ENCODE results near the gene CDH20.

Gene CDH20

DNA sequence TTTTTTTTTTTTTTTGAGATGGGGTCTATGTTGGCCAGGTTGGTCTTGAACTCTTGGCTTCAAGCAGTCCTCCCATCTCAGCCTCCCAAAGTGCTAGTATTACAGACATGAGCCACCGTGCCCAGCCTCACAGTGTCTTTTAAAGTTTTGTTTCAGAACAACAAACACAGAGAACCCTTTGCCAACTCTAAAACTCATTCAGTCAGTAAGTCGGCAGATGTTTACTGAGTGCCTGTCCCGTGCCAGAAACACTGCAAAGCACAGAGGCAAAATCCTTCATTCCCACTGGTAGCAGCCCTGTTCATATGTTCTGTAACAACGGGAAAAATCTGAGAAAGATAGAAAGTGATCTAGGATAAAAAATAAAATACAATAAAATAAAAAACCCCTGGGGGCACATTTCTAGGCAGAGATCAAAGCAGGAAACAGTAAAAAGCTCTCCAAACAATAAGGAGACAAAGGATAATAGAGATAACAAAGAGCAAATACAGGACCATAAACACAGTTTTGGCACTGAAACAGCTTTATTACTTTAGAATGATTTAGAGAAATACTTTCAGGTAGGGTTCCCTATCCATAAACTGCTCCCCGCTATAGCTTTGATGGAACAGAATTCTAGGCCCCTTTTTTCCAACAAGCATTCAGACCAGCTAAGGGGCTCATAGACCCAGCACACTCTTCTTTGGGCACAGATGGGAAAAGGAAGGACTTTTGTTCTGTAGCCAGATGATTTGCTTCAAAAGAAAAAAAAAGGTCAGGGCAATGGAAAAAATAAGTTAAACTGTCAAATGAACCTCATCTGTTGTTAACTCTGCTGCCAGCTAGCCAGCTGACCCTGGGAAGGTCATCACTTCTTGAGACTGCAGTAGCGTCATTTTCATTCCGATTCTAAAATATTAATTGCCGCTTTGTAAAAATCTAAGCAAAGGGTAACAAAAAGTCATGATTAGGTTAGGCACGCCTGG, 212.3 kb downstream of the CDH20 start:
- no peaks in the 10 kb centered on the region for H3K36me3 ChIP-seq (ENCODE audit: insufficient read depth, low read length)
- no peaks in the 10 kb centered on the region for H3K4me1 ChIP-seq (ENCODE audit: insufficient read depth, low read length)
- no peak overlapping the region for H3K9ac ChIP-seq (ENCODE audit: low read depth, low read length)
- H3K9me3 ChIP-seq (ENCODE audit: control insufficient read depth, insufficient read depth, low read length): no peaks in the 10 kb centered on the region

DNA sequence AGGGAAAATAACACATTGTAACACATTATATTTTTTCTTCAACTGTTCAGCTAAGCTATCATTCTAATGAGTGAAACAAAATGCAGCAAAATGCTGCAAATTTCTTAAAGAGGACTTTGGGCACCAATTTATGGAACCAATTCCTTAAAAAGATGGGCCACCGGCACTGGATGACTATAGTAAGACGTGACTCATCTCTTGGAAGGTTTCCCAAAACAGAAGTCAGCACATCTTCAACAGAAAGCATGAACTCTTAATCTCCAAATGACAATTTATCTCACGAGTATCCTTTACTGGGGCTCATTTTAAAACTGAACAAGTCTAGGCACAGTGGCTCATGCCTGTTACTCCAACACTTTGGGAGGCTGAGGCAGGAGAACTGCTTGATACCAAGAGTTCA, 213.4 kb downstream of the CDH20 start:
- Histone ChIP-seq H3K9me3 (ENCODE audit: control insufficient read depth, insufficient read depth, low read length) (no peaks in the 10 kb centered on the region), H3K36me3 (ENCODE audit: insufficient read depth, low read length) (no peaks in the 10 kb centered on the region), H3K4me1 (ENCODE audit: insufficient read depth, low read length) (no peaks in the 10 kb centered on the region), H3K9ac (ENCODE audit: low read depth, low read length) (no peak overlapping the region)

DNA sequence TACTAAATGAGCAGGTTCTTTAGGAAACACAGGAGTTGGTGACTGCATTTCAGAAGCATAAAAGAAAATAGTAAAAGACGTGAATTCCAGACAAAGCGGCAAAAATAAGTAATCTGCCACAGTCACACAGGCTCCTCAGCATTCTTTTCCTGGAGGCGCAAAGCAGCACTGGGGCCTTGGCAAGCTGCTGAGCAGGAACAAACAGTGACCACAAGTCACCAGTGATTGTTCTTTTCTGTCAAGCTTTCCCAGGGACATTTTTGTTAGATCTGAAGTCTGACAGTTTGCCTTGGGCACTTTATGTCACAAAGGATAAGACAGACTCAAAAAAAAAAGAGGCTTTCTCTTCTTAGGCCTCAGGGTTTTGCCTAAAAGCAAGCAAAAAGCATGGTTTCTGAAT, 216.2 kb downstream of the CDH20 start:
- H3K9me3 ChIP-seq (ENCODE audit: control insufficient read depth, insufficient read depth, low read length): no peaks in the 10 kb centered on the region
- no peaks in the 10 kb centered on the region for H3K4me1 ChIP-seq (ENCODE audit: insufficient read depth, low read length)
- no peaks in the 10 kb centered on the region for H3K36me3 ChIP-seq (ENCODE audit: insufficient read depth, low read length)
- H3K9ac ChIP-seq (ENCODE audit: low read depth, low read length): no peak overlapping the region

DNA sequence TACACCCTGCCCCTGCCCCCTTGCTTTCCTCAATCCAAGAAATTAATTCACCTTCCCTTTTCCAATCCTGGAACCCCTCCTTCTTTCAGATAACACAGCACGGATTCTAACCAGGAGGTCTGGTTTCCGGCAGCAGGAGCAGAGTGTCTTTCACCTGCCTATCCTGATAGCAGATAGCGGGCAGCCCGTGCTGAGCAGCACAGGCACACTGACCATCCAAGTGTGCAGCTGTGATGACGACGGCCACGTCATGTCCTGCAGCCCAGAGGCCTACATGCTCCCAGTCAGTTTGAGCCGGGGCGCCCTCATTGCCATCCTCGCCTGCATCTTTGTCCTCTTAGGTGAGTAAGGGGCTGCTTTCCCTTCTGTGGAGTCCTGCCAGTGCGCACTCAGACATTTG, 216.7 kb downstream of the CDH20 start:
- Histone ChIP-seq H3K9ac (ENCODE audit: low read depth, low read length) (no peak overlapping the region), H3K9me3 (ENCODE audit: control insufficient read depth, insufficient read depth, low read length) (no peaks in the 10 kb centered on the region), H3K36me3 (ENCODE audit: insufficient read depth, low read length) (no peaks in the 10 kb centered on the region), H3K4me1 (ENCODE audit: insufficient read depth, low read length) (no peaks in the 10 kb centered on the region)

DNA sequence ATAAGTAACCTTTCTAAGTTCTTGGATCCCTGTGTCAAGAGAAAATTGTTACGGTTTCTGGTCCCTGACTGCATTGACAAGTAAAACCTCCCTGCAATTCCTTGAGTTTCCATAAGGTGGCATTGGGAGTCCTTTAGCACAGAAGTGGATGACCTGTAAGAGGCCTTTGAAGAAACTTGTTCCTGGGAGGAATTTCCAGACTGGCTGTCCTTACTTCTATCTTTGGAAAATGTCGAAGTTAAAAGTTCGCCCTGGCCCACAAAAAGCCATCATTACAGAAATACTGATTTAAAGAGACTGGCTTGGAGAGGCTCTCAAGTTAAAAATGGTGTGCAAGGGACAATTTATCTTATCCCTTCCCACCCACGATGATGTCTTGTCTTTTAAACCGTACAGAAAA, 218.4 kb downstream of the CDH20 start:
- Histone ChIP-seq H3K9me3 (ENCODE audit: control insufficient read depth, insufficient read depth, low read length) (no peaks in the 10 kb centered on the region), H3K4me1 (ENCODE audit: insufficient read depth, low read length) (no peaks in the 10 kb centered on the region), H3K9ac (ENCODE audit: low read depth, low read length) (no peak overlapping the region), H3K36me3 (ENCODE audit: insufficient read depth, low read length) (no peaks in the 10 kb centered on the region)

DNA sequence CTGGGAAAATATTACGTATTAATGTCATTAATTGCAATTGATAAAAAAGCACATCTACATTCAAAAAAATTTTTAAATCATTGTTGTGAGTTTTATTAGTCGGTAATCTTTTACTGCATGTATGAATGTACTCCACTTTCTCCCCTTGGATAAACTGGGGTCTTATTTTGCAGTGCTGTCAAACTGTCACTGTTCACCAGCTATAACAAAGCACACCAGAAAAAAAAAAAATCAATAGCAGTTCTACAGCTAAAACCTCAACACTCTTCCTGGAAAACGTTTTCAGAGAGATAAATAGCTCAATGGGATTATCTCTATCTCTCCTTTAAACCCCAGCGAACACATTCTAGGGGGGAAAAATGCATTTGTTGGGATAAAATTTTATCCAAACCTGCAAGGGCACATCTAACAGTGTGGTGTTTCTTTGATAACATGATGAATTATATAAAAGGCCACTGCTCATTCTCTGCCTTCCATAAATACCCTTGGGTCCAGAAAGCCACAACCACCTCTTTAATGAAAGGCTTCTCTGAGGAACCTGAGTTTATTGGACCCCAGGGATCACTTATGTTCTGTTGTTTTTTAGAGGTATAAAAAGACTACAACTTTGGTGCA, 219.9 kb downstream of the CDH20 start:
- Histone ChIP-seq H3K4me1 (ENCODE audit: insufficient read depth, low read length) (no peaks in the 10 kb centered on the region), H3K9me3 (ENCODE audit: control insufficient read depth, insufficient read depth, low read length) (no peaks in the 10 kb centered on the region), H3K36me3 (ENCODE audit: insufficient read depth, low read length) (no peaks in the 10 kb centered on the region), H3K9ac (ENCODE audit: low read depth, low read length) (no peak overlapping the region)

DNA sequence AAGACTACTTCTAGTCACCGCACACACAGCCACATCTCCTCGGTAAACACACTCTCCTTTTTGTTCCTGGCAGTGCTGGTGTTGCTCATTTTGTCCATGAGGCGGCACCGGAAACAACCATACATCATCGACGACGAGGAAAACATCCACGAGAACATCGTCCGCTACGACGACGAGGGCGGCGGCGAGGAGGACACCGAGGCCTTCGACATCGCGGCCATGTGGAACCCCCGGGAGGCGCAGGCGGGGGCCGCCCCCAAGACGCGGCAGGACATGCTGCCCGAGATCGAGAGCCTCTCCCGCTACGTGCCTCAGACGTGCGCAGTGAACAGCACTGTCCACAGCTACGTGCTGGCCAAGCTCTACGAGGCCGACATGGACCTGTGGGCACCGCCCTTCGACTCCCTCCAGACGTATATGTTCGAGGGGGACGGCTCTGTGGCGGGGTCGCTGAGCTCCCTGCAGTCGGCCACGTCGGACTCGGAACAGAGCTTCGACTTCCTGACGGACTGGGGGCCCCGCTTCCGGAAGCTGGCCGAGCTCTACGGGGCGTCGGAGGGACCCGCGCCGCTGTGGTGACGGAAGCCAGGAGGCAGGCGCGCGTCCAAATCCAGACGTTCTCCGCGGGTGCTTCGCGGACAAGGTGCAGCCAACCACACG, 221.0 kb downstream of the CDH20 start:
- Histone ChIP-seq H3K9ac (ENCODE audit: low read depth, low read length) (no peak overlapping the region), H3K4me1 (ENCODE audit: insufficient read depth, low read length) (no peaks in the 10 kb centered on the region), H3K9me3 (ENCODE audit: control insufficient read depth, insufficient read depth, low read length) (no peaks in the 10 kb centered on the region), H3K36me3 (ENCODE audit: insufficient read depth, low read length) (no peaks in the 10 kb centered on the region)

DNA sequence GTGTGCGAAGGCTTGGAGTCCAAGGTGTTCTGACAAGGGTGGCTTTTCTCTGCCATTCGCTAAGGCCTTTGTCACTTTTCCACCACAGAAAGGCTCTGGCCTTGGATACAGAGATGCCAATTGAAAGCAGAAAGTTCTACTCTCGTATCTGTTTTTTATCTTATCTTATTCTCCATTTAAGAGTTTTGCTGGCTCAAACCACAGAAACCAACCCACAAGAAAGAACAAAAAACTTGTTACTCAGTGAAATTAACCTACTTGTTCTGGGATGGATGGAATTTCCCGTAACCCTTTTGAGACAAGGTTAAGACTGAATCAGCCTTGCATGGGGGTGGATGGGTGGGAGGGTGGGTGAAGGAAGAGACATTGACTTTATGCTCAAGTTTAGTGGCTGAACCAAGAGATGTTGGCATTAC, 221.7 kb downstream of the CDH20 start:
- Histone ChIP-seq H3K9ac (ENCODE audit: low read depth, low read length) (no peak overlapping the region), H3K9me3 (ENCODE audit: control insufficient read depth, insufficient read depth, low read length) (no peaks in the 10 kb centered on the region), H3K36me3 (ENCODE audit: insufficient read depth, low read length) (no peaks in the 10 kb centered on the region), H3K4me1 (ENCODE audit: insufficient read depth, low read length) (no peaks in the 10 kb centered on the region)

DNA sequence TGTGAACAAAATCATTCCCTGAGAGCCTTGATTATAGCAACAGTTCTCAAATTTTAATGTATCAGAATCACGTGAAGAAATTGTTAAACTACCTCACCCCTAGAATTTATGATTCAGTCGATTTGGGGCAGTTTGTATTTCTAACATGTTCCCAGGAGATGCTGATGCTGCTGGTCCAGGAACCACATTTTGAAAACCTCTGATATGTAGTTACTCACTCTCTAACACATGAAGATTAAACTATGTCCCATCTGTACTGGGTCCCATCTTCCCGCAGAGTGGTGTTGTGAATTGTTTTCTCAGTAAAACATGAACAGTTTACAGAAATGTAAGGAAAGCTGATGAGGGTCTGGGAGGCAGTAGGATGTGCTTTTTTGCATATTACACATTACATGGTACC, 223.1 kb downstream of the CDH20 start:
- Histone ChIP-seq H3K4me1 (ENCODE audit: insufficient read depth, low read length) (no peaks in the 10 kb centered on the region), H3K9ac (ENCODE audit: low read depth, low read length) (no peak overlapping the region), H3K9me3 (ENCODE audit: control insufficient read depth, insufficient read depth, low read length) (no peaks in the 10 kb centered on the region), H3K36me3 (ENCODE audit: insufficient read depth, low read length) (no peaks in the 10 kb centered on the region)

DNA sequence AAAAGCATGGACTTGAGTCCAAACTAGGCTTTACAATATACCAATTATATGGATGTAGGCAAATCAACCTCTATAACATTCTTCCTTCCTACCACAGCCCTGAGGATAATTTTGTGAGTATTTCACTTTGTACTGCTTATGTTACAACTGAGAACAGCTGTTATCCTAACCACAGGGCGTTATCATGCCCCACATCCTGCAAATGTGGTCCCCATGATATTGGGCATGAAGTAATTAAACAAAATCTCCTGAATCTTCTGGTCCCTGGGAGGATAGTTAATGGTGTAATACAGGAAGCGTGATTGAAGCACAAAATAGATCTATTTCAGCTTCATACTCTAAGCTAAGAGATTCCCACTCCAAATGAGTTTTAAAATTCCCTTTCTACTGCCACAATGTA, 223.6 kb downstream of the CDH20 start:
- no peak overlapping the region for H3K9ac ChIP-seq (ENCODE audit: low read depth, low read length)
- no peaks in the 10 kb centered on the region for H3K36me3 ChIP-seq (ENCODE audit: insufficient read depth, low read length)
- no peaks in the 10 kb centered on the region for H3K4me1 ChIP-seq (ENCODE audit: insufficient read depth, low read length)
- H3K9me3 ChIP-seq (ENCODE audit: control insufficient read depth, insufficient read depth, low read length): no peaks in the 10 kb centered on the region

DNA sequence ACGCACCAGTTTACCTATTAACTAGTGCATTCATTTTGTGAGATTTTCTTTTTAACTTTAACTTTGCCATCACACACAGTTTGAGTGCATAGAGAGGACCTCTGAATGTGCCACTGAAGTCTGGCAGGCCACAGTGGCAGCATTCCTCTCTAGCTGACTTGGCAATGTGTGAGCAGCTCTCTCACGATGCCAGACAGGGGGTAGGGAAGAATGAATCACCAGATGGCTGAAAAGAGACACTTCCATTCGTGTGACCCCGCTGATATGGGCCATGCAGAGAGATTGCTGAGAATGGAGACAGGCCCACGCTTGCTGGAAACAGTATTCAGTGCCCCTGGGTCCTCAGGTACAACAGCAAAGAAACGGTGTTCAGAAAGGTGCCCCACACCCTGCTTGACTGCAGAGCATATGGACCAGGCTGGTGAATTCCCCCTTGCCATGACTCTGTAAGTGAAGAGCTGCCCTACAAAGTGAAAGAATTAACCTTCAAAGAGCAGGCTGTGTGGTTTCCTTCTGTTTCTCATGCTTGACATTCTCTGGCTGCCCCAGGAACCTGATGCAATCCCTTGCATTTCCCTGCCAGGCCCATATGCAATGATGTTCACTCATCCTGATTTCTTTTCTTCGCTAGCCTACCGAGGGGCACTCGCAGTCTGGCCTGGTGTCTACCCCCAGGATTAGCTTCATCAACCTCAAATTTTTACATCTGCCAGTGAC, 236.1 kb downstream of the CDH20 start:
- Histone ChIP-seq H3K36me3 (ENCODE audit: insufficient read depth, low read length) (no peaks in the 10 kb centered on the region), H3K9me3 (ENCODE audit: control insufficient read depth, insufficient read depth, low read length) (peaks cover 4% of the 10 kb centered on the region), H3K9ac (ENCODE audit: low read depth, low read length) (no peak overlapping the region), H3K4me1 (ENCODE audit: insufficient read depth, low read length) (peaks cover 8% of the 10 kb centered on the region; the same call in 1 of the 2 replicates)

DNA sequence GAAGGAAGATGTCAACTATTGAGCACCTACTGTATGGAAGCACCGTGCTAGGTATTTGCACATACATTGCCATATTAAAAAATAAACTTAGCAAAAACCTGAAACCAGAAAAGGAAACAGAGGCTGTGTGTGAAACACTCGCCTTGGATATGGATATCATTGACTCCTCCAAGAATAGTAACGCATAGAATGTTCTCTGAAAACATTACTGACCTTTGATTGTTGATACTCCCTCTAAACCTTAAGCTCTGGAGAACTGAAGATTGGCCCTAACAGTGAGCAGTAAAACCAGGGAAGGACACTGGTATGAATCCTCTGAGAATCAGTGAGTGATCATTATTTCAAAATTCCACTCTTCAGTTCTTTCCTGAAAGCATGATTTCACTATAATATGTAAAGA, 236.8 kb downstream of the CDH20 start:
- Histone ChIP-seq H3K4me1 (ENCODE audit: insufficient read depth, low read length) (peaks cover 8% of the 10 kb centered on the region; the same call in 1 of the 2 replicates), H3K36me3 (ENCODE audit: insufficient read depth, low read length) (no peaks in the 10 kb centered on the region), H3K9ac (ENCODE audit: low read depth, low read length) (no peak overlapping the region), H3K9me3 (ENCODE audit: control insufficient read depth, insufficient read depth, low read length) (peaks cover 4% of the 10 kb centered on the region)

DNA sequence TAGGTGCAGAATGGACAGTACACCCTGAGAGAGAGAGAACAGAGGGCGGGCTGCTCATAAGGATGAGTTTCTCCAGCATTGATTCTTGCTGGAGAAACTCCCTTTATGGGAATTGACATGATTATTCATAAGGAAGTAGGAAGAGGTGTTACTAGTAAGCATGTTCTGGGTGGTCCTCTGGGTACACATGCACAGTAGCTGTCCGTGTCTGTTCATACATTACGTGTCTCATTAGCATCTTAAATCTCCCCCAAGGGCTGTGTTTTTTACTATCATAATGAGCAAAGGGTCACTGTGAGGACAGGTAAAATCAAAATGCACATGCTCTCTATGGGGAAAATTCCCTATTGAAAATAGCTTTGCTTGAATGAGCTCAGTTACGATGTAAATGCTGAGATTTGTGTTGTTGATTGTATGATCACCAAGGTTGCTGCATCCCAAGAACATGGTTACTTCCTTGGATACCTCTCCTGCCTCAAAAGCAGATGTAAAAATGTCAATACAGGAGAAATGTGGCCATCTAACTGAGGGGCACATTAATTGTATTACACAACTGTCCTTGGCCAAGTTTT, 238.9 kb downstream of the CDH20 start:
- H3K4me1 ChIP-seq (ENCODE audit: insufficient read depth, low read length): peaks cover 8% of the 10 kb centered on the region; the same call in 1 of the 2 replicates
- H3K9me3 ChIP-seq (ENCODE audit: control insufficient read depth, insufficient read depth, low read length): peaks cover 4% of the 10 kb centered on the region
- no peaks in the 10 kb centered on the region for H3K36me3 ChIP-seq (ENCODE audit: insufficient read depth, low read length)
- no peak overlapping the region for H3K9ac ChIP-seq (ENCODE audit: low read depth, low read length)

DNA sequence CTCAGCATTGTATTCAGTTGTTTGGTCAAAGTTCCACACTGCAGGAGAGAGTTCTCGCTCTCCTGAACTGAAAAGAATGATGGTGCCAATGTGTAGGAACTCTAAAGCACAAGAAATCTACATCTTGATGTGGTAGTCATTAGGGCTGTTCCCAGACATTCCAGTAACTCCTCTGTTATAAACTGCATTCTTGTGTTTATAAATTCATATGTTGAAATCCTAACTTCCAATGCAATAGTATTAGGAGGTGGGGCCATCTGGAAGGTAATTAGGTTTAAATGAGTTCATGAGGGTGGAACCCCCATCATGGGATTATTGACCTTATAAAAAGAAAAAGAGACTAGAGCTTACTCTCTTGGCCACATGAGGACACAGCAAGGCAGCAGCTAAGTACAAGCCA, 239.6 kb downstream of the CDH20 start:
- no peak overlapping the region for H3K9ac ChIP-seq (ENCODE audit: low read depth, low read length)
- H3K4me1 ChIP-seq (ENCODE audit: insufficient read depth, low read length): peaks cover 8% of the 10 kb centered on the region; the same call in 1 of the 2 replicates
- no peaks in the 10 kb centered on the region for H3K36me3 ChIP-seq (ENCODE audit: insufficient read depth, low read length)
- peaks cover 4% of the 10 kb centered on the region; the same call in 1 of the 2 replicates for H3K9me3 ChIP-seq (ENCODE audit: control insufficient read depth, insufficient read depth, low read length)

All from ES-I3 (cell line).